SK-N-SH treated with all-trans-retinoic acid at 6 μM for 48 hours (cell line): ENCODE measurements around the gene CNNM3.

Experiments
- BACH2 ChIP-seq: fragments of 250-450 bp; sonication (Bioruptor Pico); IDR thresholded peaks from 2 replicates; pipeline ENCODE4 v1.9.0; 2021; ENCODE audit warnings: mild to moderate bottlenecking, borderline replicate concordance
- CREB5 ChIP-seq: fragments of 250-450 bp; sonication (Bioruptor Pico); IDR thresholded peaks from 2 replicates; pipeline ENCODE4 v1.5.1; 2020; ENCODE audit warnings: low read depth, mild to moderate bottlenecking, moderate library complexity
- OSR1 ChIP-seq: fragments of 250-450 bp; sonication (Bioruptor Pico); IDR thresholded peaks from 2 replicates; pipeline ENCODE4 v1.8.0; 2022; ENCODE audit warnings: moderate library complexity, mild to moderate bottlenecking, inconsistent platforms
- PATZ1 ChIP-seq: fragments of 250-450 bp; sonication (Bioruptor Pico); IDR thresholded peaks from 2 replicates; pipeline ENCODE4 v1.8.0; 2020; ENCODE audit warnings: mild to moderate bottlenecking, moderate library complexity, borderline replicate concordance
- RARB ChIP-seq: fragments of 250-450 bp; sonication (Bioruptor Pico); IDR thresholded peaks from 2 replicates; pipeline ENCODE4 v1.8.0; 2021; ENCODE audit warnings: mild to moderate bottlenecking, moderate library complexity
- TOX ChIP-seq: fragments of 250-450 bp; sonication (Bioruptor Pico); IDR thresholded peaks from 2 replicates; pipeline ENCODE4 v1.8.0; 2021; ENCODE audit warnings: mild to moderate bottlenecking, moderate library complexity, borderline replicate concordance
- ZFP3 ChIP-seq: fragments of 250-450 bp; sonication (Bioruptor Pico); IDR thresholded peaks from 2 replicates; pipeline ENCODE4 v1.5.0; 2020; ENCODE audit warnings: mild to moderate bottlenecking, moderate library complexity
- ZFP30 ChIP-seq: fragments of 450-650 bp; formaldehyde crosslinking; IDR thresholded peaks from 2 replicates; pipeline ENCODE4 v1.5.0; 2022; ENCODE audit warnings: mild to moderate bottlenecking, moderate library complexity
- ZNF70 ChIP-seq: fragments of 450-650 bp; formaldehyde crosslinking; IDR thresholded peaks from 2 replicates; pipeline ENCODE4 v1.5.0; 2020; ENCODE audit warnings: mild to moderate bottlenecking, moderate library complexity

DNA sequence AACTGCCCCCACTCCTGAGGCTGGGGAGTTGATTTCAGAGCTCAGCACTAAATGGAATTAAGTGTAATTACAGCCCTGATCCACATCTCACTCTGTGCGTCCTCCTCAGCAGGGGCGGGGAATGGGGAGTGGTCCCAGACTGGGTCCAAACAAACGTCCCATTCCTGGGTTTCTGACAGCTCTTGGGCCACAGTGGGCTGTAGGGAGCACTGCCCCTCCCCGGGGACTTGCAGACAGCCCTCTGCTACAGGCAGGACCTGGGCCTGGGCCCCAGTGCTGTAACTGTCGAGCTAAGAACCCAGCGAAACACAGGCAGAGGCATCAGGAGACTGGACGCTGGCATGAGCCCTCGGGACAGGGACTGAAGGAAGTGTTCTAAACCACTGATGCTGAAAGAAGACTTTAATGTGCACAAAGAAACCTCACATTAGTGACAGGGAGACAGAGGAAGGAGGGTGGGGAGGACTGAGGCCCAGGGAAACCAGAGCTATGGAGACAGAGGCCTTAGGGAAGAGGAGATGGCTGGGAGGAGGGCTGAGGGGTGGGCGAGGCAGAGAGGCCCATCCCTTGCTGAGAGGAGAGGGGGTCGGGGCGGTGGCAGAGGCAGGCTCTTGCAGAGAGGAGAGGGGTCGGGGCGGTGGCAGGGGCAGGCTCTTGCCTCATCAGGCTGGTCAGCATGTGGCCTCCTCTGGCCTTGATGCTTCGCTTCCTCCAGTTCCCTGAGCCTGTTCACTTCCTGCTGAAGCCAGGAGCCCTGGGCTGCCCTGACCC, 59.6 kb downstream of the CNNM3 start:
- no peak for TF ChIP-seq ZFP3 (CRISPR knock-in tag)
- TF ChIP-seq ZNF70 (CRISPR knock-in tag) = no peak
- TF ChIP-seq CREB5 (CRISPR knock-in tag) = no peak
- no peak for TF ChIP-seq PATZ1 (CRISPR knock-in tag)
- no peak for TF ChIP-seq OSR1 (CRISPR knock-in tag)
- no peak for TF ChIP-seq TOX (CRISPR knock-in tag)
- TF ChIP-seq BACH2 (CRISPR knock-in tag) = no peak
- TF ChIP-seq RARB = no peak
- TF ChIP-seq ZFP30 = no peak
